ENCODE results near the gene ARHGAP9.

The ARHGAP9 gene

DNA sequence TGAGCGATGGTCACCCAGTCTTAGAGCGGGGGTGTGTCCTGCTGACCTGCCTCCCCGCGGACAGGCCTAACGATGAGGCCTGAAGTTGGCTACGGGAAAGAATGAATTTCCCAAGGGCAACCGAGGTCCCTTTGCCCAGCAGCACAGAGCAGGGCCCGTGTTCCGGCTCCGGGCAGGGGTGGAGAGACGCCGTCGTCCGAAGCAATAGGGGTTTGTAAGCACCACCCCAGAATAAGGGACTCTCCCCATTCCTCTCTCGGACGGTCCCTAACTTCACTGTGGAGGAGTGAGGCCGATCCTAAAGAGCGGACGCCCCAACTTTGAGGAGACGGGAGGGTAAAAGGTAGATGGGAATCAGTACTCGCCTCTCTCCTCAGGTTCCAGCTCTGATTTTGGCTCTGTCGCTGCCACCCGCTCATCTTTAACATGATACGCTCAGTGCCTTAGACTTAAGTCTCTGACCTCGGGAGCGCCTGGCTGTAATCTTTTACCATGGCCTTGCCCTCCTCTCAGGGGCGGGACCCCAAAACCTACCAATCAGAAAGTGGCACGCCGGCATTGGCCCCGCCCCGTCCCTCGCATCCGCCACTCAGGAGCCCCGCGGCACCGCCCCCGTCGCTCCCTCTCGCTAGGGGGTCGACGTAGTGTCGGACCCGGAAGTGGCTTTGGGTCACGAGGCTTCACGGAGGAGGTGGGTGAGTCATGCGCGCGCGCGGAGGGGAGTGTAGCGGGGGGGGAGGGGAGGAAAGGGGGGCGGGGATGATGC, 40.6 kb upstream of the ARHGAP9 start, which contains the start of gene DDIT3 (continued):
- TF ChIP-seq, protein P1, sequence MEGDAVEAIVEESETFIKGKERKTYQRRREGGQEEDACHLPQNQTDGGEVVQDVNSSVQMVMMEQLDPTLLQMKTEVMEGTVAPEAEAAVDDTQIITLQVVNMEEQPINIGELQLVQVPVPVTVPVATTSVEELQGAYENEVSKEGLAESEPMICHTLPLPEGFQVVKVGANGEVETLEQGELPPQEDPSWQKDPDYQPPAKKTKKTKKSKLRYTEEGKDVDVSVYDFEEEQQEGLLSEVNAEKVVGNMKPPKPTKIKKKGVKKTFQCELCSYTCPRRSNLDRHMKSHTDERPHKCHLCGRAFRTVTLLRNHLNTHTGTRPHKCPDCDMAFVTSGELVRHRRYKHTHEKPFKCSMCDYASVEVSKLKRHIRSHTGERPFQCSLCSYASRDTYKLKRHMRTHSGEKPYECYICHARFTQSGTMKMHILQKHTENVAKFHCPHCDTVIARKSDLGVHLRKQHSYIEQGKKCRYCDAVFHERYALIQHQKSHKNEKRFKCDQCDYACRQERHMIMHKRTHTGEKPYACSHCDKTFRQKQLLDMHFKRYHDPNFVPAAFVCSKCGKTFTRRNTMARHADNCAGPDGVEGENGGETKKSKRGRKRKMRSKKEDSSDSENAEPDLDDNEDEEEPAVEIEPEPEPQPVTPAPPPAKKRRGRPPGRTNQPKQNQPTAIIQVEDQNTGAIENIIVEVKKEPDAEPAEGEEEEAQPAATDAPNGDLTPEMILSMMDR (tag by site-specific recombination; IDR thresholded peaks at IDR 0.05), result peak; percentile 76
- TF ChIP-seq, protein P2, sequence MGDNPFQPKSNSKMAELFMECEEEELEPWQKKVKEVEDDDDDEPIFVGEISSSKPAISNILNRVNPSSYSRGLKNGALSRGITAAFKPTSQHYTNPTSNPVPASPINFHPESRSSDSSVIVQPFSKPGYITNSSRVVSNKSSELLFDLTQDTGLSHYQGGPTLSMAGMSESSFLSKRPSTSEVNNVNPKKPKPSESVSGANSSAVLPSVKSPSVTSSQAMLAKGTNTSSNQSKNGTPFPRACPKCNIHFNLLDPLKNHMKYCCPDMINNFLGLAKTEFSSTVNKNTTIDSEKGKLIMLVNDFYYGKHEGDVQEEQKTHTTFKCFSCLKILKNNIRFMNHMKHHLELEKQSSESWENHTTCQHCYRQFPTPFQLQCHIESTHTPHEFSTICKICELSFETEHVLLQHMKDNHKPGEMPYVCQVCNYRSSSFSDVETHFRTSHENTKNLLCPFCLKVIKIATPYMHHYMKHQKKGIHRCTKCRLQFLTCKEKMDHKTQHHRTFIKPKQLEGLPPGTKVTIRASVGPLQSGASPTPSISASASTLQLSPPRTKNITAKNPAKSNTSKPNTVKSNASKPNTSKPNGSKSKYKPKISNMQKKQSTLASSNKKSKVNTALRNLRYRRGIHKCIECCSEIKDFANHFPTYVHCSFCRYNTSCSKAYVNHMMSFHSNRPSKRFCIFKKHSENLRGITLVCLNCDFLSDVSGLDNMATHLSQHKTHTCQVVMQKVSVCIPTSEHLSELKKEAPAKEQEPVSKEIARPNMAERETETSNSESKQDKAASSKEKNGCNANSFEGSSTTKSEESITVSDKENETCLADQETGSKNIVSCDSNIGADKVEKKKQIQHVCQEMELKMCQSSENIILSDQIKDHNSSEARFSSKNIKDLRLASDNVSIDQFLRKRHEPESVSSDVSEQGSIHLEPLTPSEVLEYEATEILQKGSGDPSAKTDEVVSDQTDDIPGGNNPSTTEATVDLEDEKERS (tag by site-specific recombination; IDR thresholded peaks at IDR 0.05), result no peak
- TF ChIP-seq ZNF837 (tag by site-specific recombination; IDR thresholded peaks at IDR 0.05) (no peak; the same call in 1 of the 2 replicates), SCRT1 (tag by site-specific recombination; IDR thresholded peaks at IDR 0.05; ENCODE audit: borderline replicate concordance) (no peak), SP2 (tag by site-specific recombination; IDR thresholded peaks at IDR 0.05) (peak; percentile 98), ZNF157 (tag by site-specific recombination; IDR thresholded peaks at IDR 0.05) (no peak), ZNF501 (tag by site-specific recombination; IDR thresholded peaks at IDR 0.05) (peak; percentile 83), ZNF600 (tag by site-specific recombination; IDR thresholded peaks at IDR 0.05) (peak; percentile 69; the same call in 1 of the 2 replicates), GFI1B (tag by site-specific recombination; IDR thresholded peaks at IDR 0.05) (peak; percentile 73; the same call in 1 of the 2 replicates), ZNF664 (tag by site-specific recombination; IDR thresholded peaks at IDR 0.05) (no peak), ZNF629 (tag by site-specific recombination; IDR thresholded peaks at IDR 0.05) (peak; percentile 67)
- TF ChIP-seq, protein P3, sequence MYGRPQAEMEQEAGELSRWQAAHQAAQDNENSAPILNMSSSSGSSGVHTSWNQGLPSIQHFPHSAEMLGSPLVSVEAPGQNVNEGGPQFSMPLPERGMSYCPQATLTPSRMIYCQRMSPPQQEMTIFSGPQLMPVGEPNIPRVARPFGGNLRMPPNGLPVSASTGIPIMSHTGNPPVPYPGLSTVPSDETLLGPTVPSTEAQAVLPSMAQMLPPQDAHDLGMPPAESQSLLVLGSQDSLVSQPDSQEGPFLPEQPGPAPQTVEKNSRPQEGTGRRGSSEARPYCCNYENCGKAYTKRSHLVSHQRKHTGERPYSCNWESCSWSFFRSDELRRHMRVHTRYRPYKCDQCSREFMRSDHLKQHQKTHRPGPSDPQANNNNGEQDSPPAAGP (tag by site-specific recombination; IDR thresholded peaks at IDR 0.05), result peak; percentile 21

DNA sequence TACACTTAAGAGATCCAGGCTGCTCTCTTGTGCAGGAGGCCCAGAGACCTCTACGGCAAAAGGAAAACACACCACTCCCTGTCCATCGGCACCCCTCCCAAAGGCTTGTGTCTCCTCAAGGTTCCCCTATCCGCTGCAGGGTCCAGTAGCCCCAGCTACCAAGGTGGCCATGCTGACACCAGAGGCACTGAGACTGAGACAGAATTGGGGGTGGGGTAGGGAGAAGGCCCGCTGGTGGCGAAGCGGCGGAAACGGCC, 40.1 kb upstream of the ARHGAP9 start:
- H3K36me3 ChIP-seq (ENCODE audit: control insufficient read depth in 2 of 2, insufficient read depth in 1 of 2, low read length in 2 of 2), result peaks cover 16 to 57% of the 10 kb centered on the region in 2 experiments
- CTCF ChIA-PET, result interaction anchor here (1.4 kb wide), 1 partner anchor 64 kb away, joined by 5 read pairs; no protein-coding TSS in a partner anchor
- H3K27ac ChIP-seq (ENCODE audit: extremely low read depth, low read depth, low read length), result peak overlapping the region; percentile 86
- H3K4me1 ChIP-seq (ENCODE audit: control insufficient read depth, insufficient read depth, low read length), result peaks cover 13% of the 10 kb centered on the region
- POLR2A ChIA-PET, result interaction anchor here (0.6 to 2.2 kb wide), 14 partner anchors 8 to 1216 kb away, joined by 3 to 13 read pairs (median 4); partner anchors contain the start of genes CTDSP2, DCTN2 and GLI1
- peak overlapping the region; percentile 79 for H3K4me3 ChIP-seq (ENCODE audit: low read depth, low read length)
- H3K9me3 ChIP-seq (ENCODE audit: control insufficient read depth, insufficient read depth, low read depth, low read length), result no peaks in the 10 kb centered on the region
- no peak for TF ChIP-seq GFI1B (tag by site-specific recombination; IDR thresholded peaks at IDR 0.05)
- no peak for TF ChIP-seq ZNF521 (tag by site-specific recombination; IDR thresholded peaks at IDR 0.05)
- TF ChIP-seq, protein P4, sequence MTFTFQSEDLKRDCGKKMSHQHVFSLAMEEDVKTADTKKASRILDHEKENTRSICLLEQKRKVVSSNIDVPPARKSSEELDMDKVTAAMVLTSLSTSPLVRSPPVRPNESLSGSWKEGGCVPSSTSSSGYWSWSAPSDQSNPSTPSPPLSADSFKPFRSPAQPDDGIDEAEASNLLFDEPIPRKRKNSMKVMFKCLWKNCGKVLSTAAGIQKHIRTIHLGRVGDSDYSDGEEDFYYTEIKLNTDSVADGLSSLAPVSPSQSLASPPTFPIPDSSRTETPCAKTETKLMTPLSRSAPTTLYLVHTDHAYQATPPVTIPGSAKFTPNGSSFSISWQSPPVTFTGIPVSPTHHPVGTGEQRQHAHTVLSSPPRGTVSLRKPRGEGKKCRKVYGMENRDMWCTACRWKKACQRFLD (tag by site-specific recombination; IDR thresholded peaks at IDR 0.05), result no peak
- 0 out of 2 replicates have a peak, but pooled peaks have one; percentile 4 for TF ChIP-seq ZNF423 (tag by site-specific recombination; IDR thresholded peaks at IDR 0.05)
- no peak for TF ChIP-seq ZNF24 (tag by site-specific recombination; IDR thresholded peaks at IDR 0.05)
- TF ChIP-seq ZNF600 (tag by site-specific recombination; IDR thresholded peaks at IDR 0.05), result no peak
- TF ChIP-seq, protein P5, sequence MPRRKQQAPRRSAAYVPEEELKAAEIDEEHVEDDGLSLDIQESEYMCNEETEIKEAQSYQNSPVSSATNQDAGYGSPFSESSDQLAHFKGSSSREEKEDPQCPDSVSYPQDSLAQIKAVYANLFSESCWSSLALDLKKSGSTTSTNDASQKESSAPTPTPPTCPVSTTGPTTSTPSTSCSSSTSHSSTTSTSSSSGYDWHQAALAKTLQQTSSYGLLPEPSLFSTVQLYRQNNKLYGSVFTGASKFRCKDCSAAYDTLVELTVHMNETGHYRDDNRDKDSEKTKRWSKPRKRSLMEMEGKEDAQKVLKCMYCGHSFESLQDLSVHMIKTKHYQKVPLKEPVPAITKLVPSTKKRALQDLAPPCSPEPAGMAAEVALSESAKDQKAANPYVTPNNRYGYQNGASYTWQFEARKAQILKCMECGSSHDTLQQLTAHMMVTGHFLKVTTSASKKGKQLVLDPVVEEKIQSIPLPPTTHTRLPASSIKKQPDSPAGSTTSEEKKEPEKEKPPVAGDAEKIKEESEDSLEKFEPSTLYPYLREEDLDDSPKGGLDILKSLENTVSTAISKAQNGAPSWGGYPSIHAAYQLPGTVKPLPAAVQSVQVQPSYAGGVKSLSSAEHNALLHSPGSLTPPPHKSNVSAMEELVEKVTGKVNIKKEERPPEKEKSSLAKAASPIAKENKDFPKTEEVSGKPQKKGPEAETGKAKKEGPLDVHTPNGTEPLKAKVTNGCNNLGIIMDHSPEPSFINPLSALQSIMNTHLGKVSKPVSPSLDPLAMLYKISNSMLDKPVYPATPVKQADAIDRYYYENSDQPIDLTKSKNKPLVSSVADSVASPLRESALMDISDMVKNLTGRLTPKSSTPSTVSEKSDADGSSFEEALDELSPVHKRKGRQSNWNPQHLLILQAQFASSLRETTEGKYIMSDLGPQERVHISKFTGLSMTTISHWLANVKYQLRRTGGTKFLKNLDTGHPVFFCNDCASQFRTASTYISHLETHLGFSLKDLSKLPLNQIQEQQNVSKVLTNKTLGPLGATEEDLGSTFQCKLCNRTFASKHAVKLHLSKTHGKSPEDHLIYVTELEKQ (tag by site-specific recombination; IDR thresholded peaks at IDR 0.05; ENCODE audit: borderline replicate concordance), result no peak
- no peak; the same call in 1 of the 2 replicates for TF ChIP-seq FEZF1 (tag by site-specific recombination; IDR thresholded peaks at IDR 0.05)
- TF ChIP-seq KLF8 (tag by site-specific recombination; IDR thresholded peaks at IDR 0.05), result no peak
- TF ChIP-seq ZNF544 (tag by site-specific recombination; IDR thresholded peaks at IDR 0.05), result no peak
- no peak for TF ChIP-seq ZNF391 (tag by site-specific recombination; IDR thresholded peaks at IDR 0.05; ENCODE audit: borderline replicate concordance, low read depth)
- no peak for TF ChIP-seq ZNF19 (tag by site-specific recombination; IDR thresholded peaks at IDR 0.05; ENCODE audit: low read depth)
- no peak for TF ChIP-seq ZNF626 (tag by site-specific recombination; IDR thresholded peaks at IDR 0.05)
- TF ChIP-seq KLF1 (tag by site-specific recombination; IDR thresholded peaks at IDR 0.05), result no peak
- TF ChIP-seq ZNF548 (tag by site-specific recombination; IDR thresholded peaks at IDR 0.05), result no peak
- peak; percentile 40; the same call in 1 of the 2 replicates for TF ChIP-seq GLIS2 (tag by site-specific recombination; IDR thresholded peaks at IDR 0.05)
- TF ChIP-seq SCRT2 (tag by site-specific recombination; IDR thresholded peaks at IDR 0.05), result no peak

Measured in HEK293 (cell line).